HG02610 (cell line): ENCODE measurements around the gene TCEANC2.

Experiments used
- ATAC-seq: cut with Tn5 transposase; IDR thresholded peaks from one replicate; pipeline ENCODE4 v1.9.1; 2021; ENCODE audit warnings: mild to moderate bottlenecking, moderate library complexity; ENCODE audit not compliant: unreplicated experiment

TCEANC2 gene

DNA sequence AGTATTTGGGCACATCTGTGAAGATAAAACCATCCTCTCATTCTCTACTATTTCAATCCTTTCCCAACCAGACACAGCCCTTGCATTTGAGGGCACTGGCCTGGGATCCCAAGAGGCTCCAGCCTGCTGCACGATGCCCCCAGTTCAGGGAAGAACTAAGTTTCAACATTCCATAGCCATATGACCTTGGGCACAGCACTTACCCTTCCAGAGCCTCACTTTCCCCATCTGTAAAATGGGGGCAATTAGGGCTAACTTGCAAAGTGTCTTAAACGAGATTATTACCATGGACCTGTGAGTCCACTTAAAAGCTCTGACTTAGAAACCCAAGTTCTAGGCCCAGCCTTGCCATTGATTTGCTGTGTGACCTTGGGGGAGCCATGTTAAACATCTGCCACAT is 76.5 kb downstream of the TCEANC2 start:
- ATAC-seq: no peak

DNA sequence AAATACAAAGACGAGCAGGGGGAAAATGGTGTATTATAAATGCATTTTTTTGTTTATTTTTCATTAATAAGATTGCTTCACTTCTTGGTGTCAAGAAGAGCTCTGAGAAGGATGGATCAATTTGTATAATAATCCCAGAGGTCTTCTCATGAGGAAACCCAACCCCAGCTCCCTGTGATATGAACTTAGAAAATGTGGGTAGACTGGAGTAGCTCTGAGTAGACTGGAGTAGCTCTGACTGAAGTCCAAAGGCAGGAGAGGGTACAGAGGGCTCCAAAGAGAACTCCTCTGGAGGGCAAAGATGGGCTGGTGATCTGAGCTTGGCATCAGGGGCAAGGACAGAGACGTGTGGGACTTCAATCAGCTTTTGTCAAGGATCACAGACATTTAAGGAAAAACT is 78.0 kb downstream of the TCEANC2 start:
- ATAC-seq: no peak

DNA sequence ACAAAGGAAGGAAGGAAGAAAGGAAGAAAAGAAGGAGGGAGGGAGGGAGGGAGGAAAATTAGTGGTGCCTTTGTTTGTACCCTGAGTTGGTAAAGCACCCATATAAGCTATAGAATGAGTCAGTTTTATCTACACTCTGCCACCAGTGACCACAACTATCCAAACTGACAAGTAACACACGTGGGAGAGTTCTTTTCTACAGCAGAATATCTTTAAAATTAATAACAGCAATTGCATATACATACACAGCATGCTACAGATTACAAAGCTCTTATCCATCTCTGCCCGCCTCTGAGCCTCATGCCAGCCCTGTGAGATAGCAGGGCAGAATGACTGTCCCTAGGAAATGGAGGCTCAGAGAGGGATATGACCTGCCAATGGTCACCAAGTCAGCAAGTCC is 79.1 kb downstream of the TCEANC2 start:
- no peak for ATAC-seq

DNA sequence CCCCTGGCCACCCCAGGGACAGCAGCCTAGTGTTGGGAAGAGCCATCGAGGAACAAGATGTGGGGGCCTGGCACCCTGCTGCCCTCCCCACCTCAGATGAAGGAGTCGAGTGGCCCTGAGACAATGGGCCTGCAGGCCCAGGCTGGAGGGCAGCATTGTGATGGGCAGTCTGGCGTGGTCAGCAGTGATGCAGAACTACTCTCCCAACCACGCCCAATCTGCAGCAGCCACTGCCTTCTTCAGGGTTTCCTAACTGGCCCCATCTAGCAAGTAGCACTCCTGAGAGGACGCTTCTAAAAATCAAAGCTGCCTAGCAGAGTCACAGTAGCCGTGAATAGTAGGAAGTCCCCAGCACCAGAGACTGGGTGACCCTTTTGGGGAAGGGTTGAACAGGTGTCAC is 80.9 kb downstream of the TCEANC2 start:
- no peak for ATAC-seq

DNA sequence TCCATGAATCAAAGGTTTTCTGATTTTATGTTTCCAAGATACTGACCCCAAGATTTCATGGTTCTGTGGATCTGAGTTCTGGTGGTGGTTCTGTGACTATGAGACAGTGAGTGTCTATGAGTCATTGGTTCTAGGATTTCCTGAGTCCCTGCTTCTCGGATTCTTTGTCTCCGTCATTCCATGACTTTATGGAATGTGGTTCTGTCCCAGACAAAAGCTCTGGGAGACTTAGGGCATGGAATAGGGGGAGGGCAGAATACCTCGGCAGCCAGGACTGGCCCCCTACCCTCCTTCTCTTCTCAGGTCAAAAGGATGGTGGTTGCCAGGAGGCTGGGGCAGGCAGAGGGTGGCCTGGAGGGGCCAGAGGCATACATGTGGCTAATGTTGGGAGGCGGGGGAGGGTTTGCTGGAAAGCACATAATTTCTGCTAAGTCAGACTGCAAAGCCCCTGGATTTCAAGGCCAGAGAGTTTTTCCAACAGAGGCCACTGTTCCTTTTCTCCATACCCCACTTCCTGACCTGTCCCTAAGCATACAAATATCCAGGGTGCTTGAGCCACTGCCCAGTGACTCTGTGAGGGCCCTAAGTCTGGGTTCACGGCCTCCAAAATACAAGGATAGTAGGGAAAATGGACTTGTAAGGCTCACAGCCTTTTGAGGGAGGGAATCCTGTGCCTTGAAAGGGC is 82.2 kb downstream of the TCEANC2 start:
- ATAC-seq: no peak

DNA sequence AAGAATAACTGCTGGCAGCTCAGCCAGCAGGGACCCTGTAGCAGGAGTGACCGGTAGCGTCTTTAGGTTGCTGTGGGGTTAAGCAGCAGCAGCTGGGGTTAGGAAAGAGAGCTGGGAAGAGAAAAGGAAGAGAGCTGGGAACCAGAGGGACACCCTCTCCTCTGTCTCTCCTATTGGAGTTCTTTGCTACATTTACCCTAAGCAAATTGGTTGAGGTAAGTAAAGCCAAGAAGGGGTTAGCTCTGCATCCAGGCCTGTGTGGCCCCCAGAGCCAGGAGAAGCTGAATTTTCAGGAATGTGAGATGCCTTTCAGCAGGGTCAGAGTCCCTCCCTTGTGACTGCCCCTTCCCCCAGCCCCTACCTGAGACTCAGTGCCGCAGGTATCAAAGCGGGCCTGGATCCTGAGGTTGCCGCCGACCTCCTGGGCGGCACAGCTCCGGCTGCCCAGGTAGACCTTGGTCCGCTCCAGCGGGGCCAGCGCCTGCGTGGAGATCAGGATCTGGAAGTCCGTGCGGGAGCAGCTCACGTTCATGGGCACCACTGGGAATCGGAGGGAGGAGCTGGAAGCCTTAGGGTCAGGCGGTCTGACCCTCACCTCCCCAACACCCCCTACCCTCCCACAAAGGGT is 83.0 kb downstream of the TCEANC2 start:
- no peak for ATAC-seq

DNA sequence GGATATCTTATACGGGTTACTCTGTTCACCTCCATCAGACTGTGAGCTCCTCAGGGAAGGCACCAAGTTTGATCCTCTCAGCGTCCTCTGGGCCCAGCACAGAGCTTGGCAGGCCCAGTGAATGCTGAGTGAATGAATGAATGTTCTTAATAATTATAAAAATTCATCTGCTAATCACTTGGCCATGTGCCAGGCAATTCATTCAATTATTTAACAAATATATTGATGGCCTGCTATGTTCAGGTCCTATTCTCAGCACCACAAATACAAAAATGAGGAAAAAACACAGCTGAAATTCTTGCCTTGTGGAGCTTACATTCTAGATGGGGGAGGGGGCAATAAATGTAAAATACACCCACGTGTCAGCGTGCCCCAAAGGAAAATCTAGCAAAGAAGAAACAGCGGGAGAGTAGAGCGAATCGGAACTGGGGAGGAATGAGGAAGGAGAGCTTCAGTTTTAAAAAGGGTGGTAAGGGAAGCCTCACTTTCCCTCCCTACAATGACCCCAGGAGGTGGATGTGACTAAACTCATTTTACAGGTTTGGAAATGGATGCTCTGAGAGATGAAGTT is 83.6 kb downstream of the TCEANC2 start:
- no peak for ATAC-seq

DNA sequence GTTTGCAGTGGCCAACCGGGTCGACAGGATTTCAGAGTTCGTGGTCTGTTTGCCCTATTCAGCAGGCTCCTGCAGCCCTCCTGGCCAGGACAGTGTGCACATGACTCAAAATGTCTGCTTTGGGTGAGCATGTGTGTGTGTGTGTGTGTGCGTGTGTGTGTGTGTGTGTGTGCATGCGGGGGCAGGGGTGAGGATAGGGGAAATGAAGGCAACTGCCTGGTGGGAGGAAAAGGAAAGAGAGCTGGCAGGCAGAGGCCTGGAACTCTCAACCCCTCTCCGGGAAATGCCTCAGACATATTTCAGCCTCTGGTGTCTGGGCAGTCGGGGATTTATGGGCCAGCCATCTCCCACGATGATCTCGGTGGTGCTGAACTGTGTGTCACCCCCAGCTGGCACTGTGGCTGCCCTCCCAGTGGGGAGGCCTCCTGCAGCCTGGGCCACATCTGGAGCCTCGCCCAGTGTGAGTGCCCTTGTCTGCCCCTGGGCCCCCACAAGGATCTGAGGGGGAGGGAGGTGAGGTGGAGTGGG is 84.2 kb downstream of the TCEANC2 start:
- ATAC-seq: no peak

DNA sequence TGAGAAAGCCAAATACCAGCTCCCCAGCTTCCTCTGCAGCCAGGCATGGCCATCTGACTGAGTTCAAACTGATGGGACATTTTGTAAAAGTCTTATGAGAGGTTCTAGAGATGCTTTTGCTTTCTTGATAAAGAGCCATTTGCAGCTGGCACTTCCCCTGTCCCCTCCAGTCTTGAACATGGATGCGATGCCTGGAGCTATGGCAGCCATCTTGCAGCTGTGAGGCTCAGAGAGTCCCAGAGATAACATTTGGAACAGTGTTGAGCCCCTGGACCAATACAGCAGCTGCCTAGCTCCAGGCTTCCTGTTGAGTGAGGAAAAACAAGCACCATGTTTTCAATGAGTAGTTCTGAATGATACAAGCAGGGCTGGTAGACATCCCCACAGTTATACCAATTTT is 85.6 kb downstream of the TCEANC2 start:
- no peak for ATAC-seq

DNA sequence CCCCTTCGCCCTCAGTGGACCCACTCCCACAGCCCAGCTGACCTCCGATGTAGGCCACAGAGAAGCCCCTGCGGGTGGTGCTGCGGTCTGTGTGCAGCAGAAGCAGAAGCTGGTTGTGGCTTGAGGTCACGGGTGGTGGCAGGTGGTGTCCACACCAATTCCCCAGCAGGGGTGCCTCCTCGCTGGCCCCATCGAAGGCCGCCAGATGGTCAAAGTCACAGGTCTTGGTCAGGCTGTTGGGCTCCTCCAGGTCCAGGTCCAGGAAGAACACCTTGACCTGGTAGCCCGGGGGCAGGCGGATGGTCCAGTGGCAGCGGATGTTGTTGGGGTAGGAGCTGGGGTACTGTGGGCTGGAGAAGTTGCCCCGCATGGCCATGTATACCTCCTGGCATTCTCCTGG is 86.3 kb downstream of the TCEANC2 start:
- ATAC-seq: no peak

DNA sequence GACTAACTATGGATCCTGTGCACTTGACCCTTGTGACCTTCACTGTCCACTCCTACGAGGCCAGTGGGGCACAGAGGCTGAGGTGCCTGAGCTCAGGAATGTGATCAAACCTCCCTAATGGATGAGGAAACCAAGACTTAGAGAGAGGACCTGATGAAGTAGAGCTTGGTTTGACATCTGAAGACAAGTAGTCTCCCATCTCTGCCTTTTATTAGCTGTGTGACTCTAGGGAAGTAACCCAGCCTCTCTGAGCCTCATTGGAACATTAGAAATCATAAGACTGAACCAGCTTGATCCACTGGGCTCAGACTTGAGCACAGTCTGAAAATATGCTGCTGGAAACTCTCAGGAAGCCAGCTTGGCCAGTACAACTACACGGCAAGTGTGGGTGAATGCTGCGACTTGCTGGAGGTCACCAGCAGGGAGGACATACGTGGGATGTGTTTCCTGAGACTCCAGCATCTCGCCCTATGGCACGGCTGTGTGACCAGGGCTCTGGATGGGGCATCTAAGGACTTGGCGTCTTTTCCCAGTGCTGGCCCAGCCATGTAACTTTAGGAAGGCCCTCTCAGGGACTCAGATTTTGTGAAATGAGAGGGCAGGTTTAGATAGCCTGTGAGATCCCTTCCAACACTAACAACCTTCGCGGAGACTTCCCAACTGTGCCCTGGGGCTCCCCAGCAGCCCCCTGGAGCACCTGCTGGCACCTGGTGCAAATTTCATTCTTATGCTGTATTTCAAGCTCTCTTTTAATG is 88.9 kb downstream of the TCEANC2 start:
- no peak for ATAC-seq

DNA sequence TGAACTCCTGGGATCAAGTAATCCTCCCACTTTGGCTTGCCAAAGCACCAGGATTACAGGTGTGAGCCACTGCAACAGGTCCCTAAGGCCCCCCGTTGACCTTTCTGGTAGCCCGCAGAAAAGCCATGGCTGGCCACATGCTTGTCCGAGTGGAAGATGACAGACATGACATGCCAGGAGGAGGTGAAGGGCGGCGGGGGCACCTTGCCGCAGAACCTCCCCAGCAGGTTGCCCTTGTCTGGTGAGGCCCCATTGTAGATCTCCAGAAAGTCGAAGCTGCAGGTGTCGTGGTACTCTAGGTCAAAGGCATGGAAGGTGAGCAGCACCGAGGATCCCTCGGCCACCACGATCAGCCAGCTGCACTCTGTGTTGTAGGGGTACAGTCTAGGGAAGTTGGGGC is 91.0 kb downstream of the TCEANC2 start:
- no peak for ATAC-seq

DNA sequence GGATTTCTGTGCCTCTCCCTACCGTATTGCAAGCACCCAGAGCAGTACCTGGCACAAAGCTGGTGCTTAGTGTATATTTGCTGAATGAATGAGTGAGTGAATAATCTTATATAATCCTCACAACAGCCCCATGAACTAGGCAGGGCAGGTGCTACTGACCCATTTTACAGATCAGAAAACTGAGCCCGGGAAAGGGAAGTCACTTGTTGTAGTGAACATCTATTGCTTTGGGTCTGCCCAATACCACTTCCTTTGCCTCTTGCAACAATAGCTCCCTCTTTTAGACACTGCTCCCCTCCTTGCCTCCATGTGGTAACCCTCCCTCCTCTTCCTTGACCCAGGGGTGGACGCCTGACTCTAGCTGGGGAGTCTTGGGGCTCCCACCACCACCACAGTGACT is 96.3 kb downstream of the TCEANC2 start:
- no peak for ATAC-seq

DNA sequence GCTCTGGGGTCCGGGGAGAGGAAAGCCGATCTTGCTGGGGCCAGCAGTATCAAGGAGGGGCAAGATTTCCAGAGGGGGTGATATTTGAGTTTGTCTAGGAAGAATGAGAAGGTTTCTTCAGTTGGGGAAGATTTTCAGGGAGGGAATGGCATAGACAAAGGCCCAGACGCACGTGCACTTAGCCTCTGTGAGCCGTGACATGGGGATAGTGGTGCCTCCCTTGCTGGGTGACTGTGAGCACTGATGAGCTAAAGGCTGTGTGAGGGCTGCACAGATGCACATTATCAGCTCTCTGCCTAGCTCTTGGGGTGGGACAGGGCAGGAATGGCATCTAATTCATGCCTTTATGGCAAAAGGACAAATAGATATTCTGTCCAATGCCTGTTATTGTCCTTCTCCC is 97.6 kb downstream of the TCEANC2 start:
- no peak for ATAC-seq

DNA sequence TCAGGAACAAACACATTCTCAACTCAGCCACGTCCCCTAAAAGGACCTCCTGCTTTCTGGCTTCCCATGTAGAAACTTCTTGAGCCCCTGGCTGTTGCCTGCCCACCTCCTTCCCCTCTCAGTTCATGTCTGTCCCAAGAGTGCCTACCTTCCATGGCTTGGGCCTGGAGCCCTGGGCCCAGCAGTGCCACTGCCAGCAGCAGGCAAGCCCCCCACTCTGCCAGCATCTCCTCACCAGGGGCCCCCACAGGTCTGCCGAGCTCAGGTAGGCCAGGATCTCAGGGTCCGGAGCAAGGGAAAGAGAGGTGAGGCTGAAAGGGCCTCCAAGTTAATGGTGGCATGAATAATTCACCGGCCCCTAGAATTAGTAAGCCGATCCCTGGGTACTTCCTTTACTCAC is 99.3 kb downstream of the TCEANC2 start, which contains the start of gene CDCP2:
TSS of gene CDCP2 (minus strand) at position 305 of the 400 bp plus-strand sequence. CDS start at position 227, 78 bp downstream.
- no peak for ATAC-seq

DNA sequence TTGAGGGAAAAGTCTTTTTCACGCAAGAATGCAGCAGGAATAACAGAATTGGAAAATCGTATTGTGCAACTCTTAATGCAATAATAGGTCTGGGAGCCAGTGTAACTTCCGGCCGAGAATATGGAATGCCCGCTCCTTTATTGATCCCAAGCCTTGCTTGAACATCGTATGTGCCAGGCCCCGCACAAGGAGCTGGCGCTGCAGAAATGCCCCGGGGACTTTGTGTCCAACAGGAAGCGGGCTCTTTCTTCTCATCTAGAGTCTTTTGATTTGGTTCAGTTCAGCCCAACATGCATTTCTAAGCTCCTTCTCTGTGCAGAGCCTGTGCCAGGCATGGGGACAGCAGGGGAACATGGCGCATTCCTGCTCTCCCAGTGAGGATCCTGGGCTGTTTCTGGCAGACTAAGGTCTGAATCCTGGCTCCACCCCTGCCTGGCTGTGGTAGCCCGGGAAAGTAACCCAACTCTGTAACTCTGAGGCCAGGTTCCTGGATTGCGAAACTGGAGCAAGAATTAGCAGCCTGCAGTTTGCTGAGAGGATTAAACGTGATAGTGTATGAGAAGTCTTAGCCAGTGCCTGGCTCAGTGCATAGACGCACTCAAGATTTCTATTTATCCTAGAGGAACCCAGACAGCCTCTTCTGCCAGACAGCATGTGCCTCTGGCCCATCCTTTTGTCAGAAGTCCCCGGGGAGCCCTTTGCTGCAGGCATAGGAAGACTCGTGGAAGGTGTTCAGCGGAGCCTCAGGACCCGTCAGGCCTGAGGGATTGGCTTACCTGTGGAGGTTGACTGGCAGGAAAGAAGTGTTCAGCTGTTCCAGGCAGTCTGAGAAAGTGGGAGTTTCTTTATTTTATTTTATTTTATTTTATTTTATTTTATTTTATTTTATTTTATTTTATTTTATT is 100.4 kb downstream of the TCEANC2 start:
- ATAC-seq: no peak
